GM21423 (cell line): ENCODE measurements around the gene CLDN9.

Source experiments
- ATAC-seq: cut with Tn5 transposase; IDR thresholded peaks from one replicate; pipeline ENCODE4 v1.9.1; 2021; ENCODE audit warnings: mild to moderate bottlenecking, moderate library complexity; ENCODE audit not compliant: unreplicated experiment

CLDN9 gene

DNA sequence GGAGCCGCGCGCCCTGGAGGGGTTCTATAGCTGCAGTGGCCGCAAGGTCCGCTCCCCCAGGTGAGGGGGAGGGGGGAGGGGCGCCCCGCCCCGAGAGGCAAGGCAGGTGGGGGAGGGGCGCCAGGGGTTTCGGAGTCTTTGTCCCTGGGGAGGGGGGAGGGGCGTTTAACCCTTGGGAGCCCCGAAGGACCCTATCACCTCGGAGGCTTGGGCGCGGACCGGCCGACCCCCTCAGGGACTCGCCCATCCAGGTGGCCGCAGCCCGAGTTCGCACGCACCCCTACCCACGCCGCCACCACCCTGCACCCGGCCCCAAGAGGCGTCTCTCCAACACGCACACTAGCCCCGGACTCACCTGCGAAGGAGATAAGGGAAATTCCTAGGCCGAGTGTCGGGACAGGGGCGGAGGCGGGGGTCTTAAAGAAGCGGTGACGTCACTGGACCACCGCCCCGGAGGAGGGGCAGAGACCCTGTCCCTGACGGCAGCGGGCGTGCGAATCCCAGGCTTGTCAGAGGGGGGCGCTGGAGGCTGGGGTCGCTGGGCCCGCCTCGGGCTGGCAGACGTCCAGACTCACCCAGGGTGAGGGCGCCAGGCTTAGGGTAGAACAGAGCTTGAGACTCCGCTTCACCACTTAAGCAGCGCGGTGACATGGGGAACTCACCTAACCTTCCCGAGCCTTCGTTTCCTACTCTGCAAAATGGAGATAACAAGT is 5.2 kb downstream of the CLDN9 start, which contains the start of gene CLDN6:
Gene CLDN6, minus strand, starts transcription at position 390 of the 713 bp plus-strand sequence. CDS start 2,162 bp downstream, outside the sequence.
- ATAC-seq: no peak

DNA sequence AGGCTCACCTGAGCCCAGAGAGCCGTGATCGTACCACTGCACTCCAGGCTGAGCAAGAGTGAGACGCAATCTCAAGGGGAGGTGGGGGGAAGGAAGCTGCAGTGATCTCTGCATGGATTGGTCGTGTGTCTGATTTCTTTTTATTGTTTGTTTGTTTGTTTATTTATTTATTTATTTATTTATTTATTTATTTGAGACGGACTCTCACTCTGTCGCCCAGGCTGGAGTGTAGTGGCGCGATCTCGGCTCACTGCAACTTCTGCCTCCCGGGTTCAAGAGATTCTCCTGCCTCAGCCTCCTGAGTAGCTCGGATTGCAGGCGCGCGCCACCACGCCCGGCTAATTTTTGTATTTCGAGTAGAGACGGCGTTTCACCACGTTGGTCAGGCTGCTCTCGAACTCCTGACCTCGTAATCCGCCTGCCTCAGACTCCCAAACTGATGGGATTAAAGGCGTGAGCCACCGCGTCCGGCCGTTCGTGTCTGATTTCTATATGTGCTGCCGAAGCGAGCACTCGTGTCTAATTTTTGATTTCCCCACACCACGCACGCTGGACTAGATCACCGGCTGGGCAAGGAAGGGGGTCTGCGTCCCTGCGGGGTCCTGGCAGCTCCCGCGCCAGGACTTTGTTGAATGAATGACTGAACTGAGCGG is 7.0 kb downstream of the CLDN9 start:
- no peak for ATAC-seq

DNA sequence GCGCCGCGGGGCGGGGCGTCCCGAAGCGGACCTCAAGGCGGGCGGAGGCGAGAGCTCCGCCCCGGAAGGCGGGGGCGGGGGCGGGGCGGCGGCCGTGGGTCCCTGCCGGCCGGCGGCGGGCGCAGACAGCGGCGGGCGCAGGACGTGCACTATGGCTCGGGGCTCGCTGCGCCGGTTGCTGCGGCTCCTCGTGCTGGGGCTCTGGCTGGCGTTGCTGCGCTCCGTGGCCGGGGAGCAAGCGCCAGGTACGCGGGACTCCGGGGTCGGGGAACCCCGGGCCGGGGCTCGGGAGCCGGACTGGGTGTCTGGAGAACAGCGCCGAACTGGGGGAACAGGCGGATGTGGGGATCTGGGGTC is 7.5 kb downstream of the CLDN9 start, which contains the start of gene TNFRSF12A:
Gene TNFRSF12A, plus strand, starts transcription at position 122 of the 357 bp plus-strand sequence. Its CDS starts 30 bp downstream, at position 152.
- no peak for ATAC-seq

DNA sequence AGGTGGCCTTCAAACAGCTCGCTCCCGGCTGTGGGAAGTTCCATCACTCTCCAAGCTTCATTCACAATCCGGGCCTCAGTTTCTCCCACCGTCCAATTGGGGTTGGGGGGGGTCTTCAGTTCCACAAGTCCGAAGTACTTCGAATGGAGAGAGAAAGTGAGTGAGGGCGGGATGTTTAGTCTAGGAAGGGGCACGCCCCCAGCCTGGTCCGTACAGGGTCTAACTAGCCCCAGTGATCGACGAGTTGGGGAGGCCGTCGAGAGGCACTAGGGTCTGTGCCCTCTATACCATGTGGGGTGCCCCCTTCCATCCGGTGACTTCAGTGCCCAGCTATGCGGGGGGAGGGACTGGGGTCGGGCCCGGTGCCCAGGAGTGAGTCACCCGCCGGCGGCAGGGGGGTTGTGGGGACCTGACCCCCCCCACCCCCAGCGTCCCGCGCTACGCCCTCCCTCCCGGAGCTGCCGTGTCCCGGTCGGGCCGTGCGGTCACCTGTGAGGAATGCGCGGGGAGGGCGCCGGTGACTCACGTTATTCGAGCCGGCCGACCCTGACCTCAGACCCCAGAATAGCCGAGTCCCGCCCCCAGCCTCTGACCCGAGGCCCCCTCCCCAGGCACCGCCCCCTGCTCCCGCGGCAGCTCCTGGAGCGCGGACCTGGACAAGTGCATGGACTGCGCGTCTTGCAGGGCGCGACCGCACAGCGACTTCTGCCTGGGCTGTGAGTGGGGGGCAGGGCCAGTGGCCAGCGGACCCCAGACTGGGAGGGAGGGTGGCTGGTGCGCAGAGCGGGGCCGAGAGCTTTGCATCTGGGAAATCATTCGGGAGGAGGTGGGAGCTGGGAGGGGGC is 8.1 kb downstream of the CLDN9 start:
- no peak for ATAC-seq

DNA sequence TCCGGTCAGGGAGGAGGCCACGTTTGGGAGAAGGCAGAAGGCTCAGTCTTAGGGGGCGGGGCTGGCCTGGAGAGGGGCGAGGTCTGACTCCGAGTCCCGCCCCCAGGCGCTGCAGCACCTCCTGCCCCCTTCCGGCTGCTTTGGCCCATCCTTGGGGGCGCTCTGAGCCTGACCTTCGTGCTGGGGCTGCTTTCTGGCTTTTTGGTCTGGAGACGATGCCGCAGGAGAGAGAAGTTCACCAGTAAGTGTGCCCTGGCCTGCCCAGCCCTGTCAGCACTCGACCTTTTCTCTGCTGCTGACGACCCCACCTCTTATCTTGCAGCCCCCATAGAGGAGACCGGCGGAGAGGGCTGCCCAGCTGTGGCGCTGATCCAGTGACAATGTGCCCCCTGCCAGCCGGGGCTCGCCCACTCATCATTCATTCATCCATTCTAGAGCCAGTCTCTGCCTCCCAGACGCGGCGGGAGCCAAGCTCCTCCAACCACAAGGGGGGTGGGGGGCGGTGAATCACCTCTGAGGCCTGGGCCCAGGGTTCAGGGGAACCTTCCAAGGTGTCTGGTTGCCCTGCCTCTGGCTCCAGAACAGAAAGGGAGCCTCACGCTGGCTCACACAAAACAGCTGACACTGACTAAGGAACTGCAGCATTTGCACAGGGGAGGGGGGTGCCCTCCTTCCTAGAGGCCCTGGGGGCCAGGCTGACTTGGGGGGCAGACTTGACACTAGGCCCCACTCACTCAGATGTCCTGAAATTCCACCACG is 8.9 kb downstream of the CLDN9 start:
- peak; percentile 27 for ATAC-seq

DNA sequence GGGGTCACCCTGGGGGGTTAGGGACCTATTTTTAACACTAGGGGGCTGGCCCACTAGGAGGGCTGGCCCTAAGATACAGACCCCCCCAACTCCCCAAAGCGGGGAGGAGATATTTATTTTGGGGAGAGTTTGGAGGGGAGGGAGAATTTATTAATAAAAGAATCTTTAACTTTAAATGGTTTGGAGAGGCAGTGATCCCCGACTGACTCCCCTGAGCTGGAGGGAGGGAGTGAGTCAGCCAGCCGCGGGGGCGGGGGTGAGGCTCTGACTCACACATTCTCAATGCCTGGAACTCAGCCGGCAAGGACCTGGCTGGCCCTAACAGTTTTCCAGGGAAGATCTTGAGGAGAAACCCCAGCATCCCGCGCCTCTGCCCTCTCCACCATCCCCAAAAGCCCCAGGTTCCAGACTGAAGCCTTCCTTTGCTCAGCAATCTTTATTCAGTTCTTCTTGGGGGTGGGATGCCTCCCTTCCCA is 9.5 kb downstream of the CLDN9 start:
- no peak for ATAC-seq

DNA sequence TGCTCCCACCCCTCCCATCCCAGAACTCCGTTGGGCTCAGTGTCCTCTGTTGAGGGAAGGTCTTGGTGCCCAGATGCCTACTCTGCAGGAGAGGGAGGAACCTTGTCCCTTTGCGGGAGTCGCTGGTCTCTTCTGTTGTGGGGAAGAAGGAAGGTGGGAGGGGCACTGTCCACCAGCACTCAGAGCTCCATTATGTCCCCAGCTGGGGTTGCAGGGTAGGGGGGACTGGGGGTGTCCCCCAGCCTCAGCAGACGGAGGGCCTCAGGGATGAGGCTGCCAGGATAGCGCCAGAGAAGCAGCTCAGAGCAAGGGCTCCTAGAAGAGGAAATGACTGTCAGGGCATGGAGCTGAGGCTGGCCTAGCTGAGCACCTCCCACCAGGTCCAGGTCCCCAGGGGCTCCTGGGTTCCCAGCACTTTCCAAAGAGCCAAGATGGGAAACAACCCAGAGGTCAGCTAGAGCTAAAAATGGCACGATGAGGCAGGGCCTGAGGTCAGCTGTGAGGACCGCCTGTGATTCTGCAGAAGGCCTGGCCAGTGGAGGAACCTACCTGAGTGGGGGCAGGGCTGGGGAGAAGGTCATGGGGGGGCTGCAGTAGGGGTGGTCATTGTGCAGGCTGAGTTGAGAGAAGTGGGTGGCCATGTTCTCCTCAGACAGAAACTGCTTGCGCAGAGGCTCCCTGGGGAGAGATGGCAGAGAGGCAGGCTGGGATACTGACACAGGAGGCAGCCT is 10.1 kb downstream of the CLDN9 start:
- no peak for ATAC-seq

DNA sequence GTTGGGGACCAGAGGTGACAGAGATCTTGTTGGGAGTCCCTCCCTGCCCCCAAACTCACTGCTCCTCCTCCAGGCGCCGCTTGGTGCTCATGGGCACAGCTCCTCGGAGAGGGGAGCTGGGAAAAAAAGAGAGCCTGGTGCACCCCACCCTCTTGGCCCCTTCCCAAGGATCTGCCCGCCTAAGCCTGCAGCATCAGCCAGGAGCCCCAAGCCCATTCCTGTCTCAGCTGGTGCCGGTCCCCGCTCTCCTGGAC is 10.6 kb downstream of the CLDN9 start:
- no peak for ATAC-seq

DNA sequence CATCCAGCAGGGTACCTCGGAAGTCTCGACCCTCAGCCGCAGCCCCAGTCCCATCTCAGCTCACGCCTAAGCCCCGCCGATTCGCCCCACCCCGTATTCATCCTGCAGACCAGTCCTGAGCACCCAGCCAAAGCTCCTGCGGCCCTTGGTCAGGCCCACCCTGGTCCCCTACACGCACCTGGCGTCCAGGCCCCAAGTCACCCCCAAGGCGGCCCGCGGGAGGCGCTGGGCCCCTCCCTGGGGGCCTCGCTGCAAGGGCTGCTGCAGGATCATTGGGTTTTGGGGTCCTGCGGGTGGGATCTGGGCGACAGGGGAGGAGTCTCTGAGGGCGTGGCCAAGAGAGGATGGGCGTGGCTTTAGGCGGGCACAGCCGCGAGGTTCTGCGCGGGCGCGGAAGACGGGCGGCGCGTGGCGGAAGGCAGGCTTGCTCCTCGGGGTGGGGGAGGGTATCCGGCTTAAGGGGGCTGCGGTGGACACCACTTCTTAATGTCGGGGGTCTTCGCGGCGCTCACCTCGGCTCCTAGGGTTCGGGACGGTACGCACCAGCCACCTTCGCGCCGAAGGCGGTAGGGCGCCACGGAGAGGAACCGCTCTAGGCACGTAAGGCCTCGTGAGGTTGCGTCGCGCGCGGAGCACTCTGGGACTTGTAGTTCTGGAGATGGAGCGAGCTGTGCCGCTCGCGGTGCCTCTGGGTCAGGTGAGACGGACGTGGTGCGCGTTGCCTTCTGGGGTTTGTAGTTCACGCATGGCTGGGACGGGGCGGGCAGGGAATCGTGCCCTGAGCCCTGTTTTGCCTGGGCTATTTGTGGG is 11.2 kb downstream of the CLDN9 start, which contains the start of the genes HCFC1R1 and THOC6:
Gene HCFC1R1, minus strand, starts transcription at position 274 of the 810 bp plus-strand sequence. Its CDS starts 1 bp downstream, at position 273.
Gene THOC6, plus strand, starts transcription at position 367 of the 810 bp plus-strand sequence. Its CDS starts 292 bp downstream, at position 659.
- peak; percentile 62 for ATAC-seq

DNA sequence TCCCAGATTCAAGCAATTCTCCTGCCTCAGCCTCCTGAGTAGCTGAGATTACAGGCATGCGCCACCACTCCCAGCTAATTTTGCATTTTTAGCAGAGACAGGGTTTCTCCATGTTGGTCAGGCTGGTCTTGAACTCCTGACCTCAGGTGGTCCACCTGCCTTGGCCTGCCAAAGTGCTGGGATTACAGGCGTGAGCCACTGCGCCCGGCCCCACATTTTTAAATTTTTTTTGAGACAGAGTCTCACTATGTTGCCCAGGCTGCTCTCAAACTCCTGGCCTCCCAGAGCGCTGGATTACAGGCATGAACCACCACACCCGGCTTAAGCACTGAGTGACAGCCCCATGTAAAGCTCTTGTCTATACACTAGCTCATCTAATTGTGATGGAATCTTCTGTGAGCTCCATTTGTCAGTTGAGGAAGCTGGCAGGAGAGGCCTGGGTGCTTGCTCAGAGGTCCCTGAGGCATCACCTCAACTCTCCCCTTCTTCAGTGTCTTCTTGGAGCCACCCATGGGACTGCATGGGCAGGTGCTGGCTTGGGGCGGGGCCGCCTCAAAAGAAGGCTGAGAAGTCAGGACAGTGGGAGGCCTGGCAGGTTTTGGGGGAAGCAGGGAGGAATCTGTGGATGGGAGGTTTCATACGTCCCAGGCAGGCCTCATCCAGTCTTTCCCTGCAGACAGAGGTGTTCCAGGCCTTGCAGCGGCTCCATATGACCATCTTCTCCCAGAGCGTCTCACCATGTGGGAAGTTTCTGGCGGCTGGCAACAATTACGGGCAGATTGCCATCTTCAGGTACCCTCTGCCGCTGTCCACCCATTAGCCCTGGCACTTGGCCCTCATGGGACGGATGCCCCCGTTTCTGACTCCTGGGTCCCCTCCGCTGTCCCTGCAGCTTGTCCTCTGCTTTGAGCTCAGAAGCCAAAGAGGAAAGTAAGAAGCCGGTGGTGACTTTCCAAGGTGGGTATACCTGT is 12.6 kb downstream of the CLDN9 start:
- ATAC-seq: no peak

DNA sequence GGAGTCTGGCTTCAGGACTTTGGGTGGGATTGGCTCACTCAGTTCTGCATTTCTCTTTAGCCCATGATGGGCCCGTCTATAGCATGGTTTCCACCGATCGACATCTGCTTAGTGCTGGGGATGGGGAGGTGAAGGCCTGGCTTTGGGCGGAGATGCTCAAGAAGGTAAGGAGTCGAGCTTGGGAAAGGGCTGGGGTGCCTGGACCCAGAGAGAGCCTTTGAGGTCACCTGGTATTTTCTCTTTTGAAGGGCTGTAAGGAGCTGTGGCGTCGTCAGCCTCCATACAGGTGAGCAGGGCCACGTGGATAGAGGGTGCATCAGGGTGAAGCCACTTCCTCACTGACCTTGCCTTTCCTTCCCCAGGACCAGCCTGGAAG is 13.3 kb downstream of the CLDN9 start:
- no peak for ATAC-seq

DNA sequence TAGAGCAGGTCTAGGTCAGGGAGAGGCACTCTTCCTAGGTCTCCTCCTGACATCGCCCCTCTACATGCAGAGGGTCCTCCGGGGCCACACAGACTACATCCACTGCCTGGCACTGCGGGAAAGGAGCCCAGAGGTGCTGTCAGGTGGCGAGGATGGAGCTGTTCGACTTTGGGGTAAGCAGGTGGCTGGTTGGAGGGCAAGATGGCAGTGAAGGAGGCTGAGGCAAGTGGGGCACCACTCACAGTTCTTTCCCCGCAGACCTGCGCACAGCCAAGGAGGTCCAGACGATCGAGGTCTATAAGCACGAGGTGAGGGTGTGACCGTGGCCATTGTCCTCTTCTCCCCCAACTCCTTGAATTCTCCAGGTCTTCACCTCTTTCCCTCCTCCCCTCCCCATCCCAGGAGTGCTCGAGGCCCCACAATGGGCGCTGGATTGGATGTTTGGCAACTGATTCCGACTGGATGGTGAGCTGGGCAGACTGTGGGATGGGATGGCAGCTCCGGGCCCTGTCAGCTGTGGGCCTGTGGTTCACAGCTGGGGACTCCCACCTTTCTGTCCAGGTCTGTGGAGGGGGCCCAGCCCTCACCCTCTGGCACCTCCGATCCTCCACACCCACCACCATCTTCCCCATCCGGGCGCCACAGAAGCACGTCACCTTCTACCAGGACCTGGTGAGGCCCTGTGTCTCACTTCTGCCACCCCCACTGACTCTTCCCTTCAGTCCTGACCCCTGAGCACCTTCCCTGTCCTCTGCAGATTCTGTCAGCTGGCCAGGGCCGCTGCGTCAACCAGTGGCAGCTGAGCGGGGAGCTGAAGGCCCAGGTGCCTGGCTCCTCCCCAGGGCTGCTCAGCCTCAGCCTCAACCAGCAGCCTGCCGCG is 14.1 kb downstream of the CLDN9 start:
- no peak for ATAC-seq

DNA sequence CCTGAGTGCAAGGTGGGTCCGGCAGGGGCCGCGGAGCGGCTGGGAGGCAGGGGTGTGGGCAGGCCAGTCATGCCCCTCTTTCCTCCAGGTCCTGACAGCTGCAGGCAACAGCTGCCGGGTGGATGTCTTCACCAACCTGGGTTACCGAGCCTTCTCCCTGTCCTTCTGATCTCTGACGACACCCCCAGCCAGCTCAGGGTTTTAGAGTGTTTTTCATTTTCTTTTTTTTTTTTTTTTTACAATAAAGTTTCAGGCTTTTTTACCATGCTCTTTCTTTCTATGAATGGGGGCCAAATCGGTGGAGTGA is 14.7 kb downstream of the CLDN9 start:
- no peak for ATAC-seq

DNA sequence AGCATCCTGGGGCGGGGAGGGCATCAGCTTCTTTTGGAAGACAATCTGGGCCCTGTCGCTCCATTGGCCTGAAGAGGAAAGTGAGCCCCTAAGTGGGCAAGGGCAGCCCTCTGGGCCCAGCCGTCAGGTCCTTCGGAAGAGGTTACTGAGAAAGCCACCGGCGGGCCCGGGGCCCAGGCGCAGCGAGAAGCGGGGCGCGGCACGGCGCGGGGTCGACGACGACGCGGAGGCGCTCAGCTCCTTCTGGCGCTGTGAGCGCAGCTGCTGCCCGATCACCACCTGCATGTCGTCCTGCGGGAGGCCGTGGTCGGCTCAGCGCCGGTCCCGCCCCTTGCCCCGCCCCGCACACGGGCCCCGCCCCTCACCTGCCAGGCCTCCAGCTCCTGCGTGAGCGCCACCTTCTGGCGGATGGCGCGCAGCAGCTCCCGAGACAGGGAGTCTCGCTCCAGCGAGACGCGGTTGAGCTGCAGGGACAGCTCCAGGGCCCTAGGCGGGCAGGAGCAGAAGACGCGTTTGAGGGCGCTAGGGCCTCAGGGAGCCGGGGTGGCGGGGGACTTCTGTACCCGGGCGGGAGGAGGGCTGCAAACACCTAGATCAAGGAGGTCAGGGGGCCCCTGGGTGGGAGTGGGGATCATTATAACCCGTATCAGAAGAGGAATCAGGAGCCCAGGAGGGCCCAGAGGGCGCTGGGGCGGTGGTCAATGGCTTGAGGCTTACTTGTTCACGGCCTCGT is 15.4 kb downstream of the CLDN9 start:
- ATAC-seq: no peak

DNA sequence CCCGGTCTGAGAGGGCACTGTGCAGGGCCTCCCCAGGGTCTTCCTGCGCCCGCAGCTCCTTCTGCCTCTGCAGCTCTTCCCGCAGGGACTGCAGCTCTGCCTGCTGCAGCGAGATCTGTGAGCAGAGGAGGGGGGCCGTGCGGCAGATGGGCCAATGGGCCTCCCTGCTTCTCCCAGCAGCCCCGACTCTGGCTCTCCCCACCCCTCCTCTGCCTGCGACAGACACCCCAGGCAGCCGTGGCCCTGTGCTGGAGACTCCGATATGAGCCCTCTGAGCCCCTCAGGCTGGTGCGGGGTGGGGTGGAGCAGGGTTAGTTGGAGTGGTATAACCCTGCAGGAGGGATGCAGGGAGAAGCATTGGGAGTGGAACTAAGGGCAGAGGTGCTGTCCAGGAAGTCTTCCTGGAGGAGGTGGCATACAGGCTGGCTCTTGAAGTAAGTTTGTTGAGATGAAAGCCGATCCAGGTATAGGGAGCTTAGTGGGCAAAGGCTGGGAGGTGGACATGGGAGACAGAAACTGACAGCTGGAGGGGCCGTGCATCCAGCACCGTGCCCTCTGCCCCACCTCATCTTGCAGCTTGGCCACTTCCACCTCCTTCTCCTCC is 16.1 kb downstream of the CLDN9 start:
- ATAC-seq: no peak

DNA sequence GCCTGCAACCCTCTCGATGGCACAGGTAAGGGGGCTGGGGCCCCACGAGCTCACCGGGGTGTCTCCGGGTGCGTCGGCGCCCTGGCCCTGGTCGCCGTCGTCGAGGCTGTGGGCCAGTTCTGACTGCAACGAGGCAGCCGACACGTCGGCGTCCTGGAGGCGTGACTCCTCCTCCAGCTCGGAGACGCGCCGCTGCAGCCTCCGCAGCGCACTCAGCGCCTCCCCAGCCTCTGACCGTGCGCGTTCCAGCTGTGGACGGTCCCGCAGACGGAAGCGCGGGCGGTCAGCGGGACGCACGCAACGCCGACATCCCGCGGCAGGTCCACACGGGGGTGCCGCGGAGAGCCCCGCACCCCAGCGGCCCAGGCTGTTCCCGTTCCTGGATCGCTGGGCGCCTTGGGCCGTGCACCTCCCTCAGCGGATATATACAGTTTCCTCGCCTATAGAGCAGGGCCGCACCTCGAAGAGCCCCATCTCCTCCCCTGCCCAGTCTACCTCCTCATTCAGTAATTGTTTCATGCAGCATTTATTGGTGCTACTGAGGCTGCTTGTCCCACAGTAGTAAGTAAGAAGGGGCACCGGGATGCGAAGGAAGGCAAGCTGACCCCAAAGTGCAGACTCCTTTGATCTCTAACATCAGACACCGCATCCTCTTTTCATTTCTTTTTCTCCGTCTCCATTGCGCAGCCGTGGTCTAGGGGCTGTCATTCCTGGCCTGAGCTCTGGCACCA is 16.9 kb downstream of the CLDN9 start:
- no peak for ATAC-seq
